ENCODE results near the gene TEX38.

TEX38 gene

GRCh38 chr1:46677339-46677738 is 5.7 kb downstream of the TEX38 start:
- peaks cover 16% of the 10 kb centered on the region for H3K4me1 ChIP-seq (ENCODE audit: insufficient read depth, low read length, poor library complexity, severe bottlenecking)
- H2AFZ ChIP-seq (ENCODE audit: low read length), result no peak overlapping the region
- H3K36me3 ChIP-seq (ENCODE audit: insufficient read depth, low read length), result peaks cover 76% of the 10 kb centered on the region
- no peaks in the 10 kb centered on the region for H3K9me3 ChIP-seq (ENCODE audit: insufficient read depth, low read depth, low read length)
- no peaks in the 10 kb centered on the region for H3K79me2 ChIP-seq (ENCODE audit: insufficient read depth, low read length)
- H3K9me2 ChIP-seq (replicated peaks; ENCODE audit: low read depth, low read length), result no peaks in the 10 kb centered on the region
- no peaks in the 10 kb centered on the region for H3K27me3 ChIP-seq (ENCODE audit: insufficient read depth, low read length, poor library complexity, severe bottlenecking)
- no peaks in the 10 kb centered on the region for H4K20me1 ChIP-seq (ENCODE audit: insufficient read depth, low read length, poor library complexity, severe bottlenecking)
- no peak overlapping the region for H3K9ac ChIP-seq (ENCODE audit: low read depth, low read length, poor library complexity, severe bottlenecking)
- H3F3A ChIP-seq (ENCODE audit: low read depth), result no peaks in the 10 kb centered on the region
- no peak for TF ChIP-seq EZH2phosphoT487 (IDR thresholded peaks at IDR 0.05; ENCODE audit: borderline replicate concordance)
- TF ChIP-seq, protein P1, sequence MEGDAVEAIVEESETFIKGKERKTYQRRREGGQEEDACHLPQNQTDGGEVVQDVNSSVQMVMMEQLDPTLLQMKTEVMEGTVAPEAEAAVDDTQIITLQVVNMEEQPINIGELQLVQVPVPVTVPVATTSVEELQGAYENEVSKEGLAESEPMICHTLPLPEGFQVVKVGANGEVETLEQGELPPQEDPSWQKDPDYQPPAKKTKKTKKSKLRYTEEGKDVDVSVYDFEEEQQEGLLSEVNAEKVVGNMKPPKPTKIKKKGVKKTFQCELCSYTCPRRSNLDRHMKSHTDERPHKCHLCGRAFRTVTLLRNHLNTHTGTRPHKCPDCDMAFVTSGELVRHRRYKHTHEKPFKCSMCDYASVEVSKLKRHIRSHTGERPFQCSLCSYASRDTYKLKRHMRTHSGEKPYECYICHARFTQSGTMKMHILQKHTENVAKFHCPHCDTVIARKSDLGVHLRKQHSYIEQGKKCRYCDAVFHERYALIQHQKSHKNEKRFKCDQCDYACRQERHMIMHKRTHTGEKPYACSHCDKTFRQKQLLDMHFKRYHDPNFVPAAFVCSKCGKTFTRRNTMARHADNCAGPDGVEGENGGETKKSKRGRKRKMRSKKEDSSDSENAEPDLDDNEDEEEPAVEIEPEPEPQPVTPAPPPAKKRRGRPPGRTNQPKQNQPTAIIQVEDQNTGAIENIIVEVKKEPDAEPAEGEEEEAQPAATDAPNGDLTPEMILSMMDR (conservative IDR thresholded peaks at IDR 0.05; ENCODE audit: low read length), result no peak
- H3K4me2 ChIP-seq (ENCODE audit: low read depth, low read length, poor library complexity, severe bottlenecking), result no peak overlapping the region
- no peak overlapping the region for H3K4me3 ChIP-seq (ENCODE audit: low read length, poor library complexity, severe bottlenecking)

DNA sequence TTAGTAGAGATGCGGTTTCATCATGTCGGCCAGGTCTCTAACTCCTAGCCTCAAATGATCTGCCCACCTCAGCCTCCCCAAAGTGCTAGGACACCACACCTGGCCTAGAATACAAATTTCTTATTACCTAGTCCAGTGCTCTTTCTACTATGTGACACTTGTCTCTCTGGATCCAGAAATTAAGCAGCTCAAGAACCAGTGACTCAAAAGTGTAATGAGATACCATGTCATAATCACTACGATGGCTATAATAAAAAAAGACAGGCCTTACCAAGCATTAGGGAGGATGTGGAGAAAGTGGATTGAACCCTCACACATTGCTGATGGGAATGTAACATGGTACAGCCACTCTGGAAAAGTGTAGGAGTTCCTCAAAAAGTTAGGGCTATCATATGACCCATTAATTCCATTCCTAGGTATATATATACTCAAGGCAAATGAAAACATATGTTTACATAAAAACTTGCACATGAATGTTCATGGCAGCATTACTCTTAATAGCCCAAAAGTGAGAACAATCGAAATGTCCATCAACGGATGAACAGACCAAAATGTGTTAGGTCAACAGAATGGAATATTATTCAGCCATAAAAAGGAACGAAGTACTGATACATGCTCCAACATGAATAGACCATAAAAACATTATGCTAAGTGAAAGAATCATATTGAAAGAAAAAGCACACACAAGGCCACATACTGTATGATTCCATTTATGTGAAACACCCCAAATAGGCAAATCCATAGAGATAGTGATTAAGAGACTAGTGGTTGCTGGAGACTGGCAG is 8.3 kb downstream of the TEX38 start:
- H3K79me2 ChIP-seq (ENCODE audit: insufficient read depth, low read length), result no peaks in the 10 kb centered on the region
- no peaks in the 10 kb centered on the region for H4K20me1 ChIP-seq (ENCODE audit: insufficient read depth, low read length, poor library complexity, severe bottlenecking)
- no peak overlapping the region for H3K4me3 ChIP-seq (ENCODE audit: low read length, poor library complexity, severe bottlenecking)
- no peaks in the 10 kb centered on the region for H3K27me3 ChIP-seq (ENCODE audit: insufficient read depth, low read length, poor library complexity, severe bottlenecking)
- no peaks in the 10 kb centered on the region for H3K9me3 ChIP-seq (ENCODE audit: insufficient read depth, low read depth, low read length)
- H3F3A ChIP-seq (ENCODE audit: low read depth), result no peaks in the 10 kb centered on the region
- H2AFZ ChIP-seq (ENCODE audit: low read length), result no peak overlapping the region
- H3K9me2 ChIP-seq (replicated peaks; ENCODE audit: low read depth, low read length), result no peaks in the 10 kb centered on the region
- H3K4me1 ChIP-seq (ENCODE audit: insufficient read depth, low read length, poor library complexity, severe bottlenecking), result peaks cover 25% of the 10 kb centered on the region
- TF ChIP-seq EZH2phosphoT487 (IDR thresholded peaks at IDR 0.05; ENCODE audit: borderline replicate concordance), result no peak
- TF ChIP-seq, protein P1 (conservative IDR thresholded peaks at IDR 0.05; ENCODE audit: low read length), result no peak
- peaks cover 91% of the 10 kb centered on the region for H3K36me3 ChIP-seq (ENCODE audit: insufficient read depth, low read length)
- no peak overlapping the region for H3K9ac ChIP-seq (ENCODE audit: low read depth, low read length, poor library complexity, severe bottlenecking)
- H3K4me2 ChIP-seq (ENCODE audit: low read depth, low read length, poor library complexity, severe bottlenecking), result no peak overlapping the region

GRCh38 chr1:46681333-46682034 is 9.8 kb downstream of the TEX38 start:
- Histone ChIP-seq H3K79me2 (ENCODE audit: insufficient read depth, low read length) (no peaks in the 10 kb centered on the region), H3K4me3 (ENCODE audit: low read length, poor library complexity, severe bottlenecking) (no peak overlapping the region), H3K4me2 (ENCODE audit: low read depth, low read length, poor library complexity, severe bottlenecking) (no peak overlapping the region), H3K36me3 (ENCODE audit: insufficient read depth, low read length) (peaks cover 88% of the 10 kb centered on the region), H3F3A (ENCODE audit: low read depth) (peaks cover 7% of the 10 kb centered on the region), H3K4me1 (ENCODE audit: insufficient read depth, low read length, poor library complexity, severe bottlenecking) (peaks cover 30% of the 10 kb centered on the region), H2AFZ (ENCODE audit: low read length) (no peak overlapping the region), H3K9me2 (replicated peaks; ENCODE audit: low read depth, low read length) (no peaks in the 10 kb centered on the region), H3K9ac (ENCODE audit: low read depth, low read length, poor library complexity, severe bottlenecking) (no peak overlapping the region), H4K20me1 (ENCODE audit: insufficient read depth, low read length, poor library complexity, severe bottlenecking) (no peaks in the 10 kb centered on the region), H3K9me3 (ENCODE audit: insufficient read depth, low read depth, low read length) (no peaks in the 10 kb centered on the region), H3K27me3 (ENCODE audit: insufficient read depth, low read length, poor library complexity, severe bottlenecking) (no peaks in the 10 kb centered on the region)
- no peak for TF ChIP-seq EZH2phosphoT487 (IDR thresholded peaks at IDR 0.05; ENCODE audit: borderline replicate concordance)
- TF ChIP-seq, protein P1 (conservative IDR thresholded peaks at IDR 0.05; ENCODE audit: low read length), result no peak

Data from Loucy (cell line).